Hematopoietic multipotent progenitor cell treated with erythropoietin and hydrocortisone succinate and interleukin-3 and kit ligand, for 15 days (in vitro differentiated cells): ENCODE results near the gene EPN3.

Source experiments
- DNase-seq: peaks from one replicate; pipeline ENCODE4 v3.0.0-alpha.2; 2015; ENCODE audit warnings: low spot score

The EPN3 gene

DNA sequence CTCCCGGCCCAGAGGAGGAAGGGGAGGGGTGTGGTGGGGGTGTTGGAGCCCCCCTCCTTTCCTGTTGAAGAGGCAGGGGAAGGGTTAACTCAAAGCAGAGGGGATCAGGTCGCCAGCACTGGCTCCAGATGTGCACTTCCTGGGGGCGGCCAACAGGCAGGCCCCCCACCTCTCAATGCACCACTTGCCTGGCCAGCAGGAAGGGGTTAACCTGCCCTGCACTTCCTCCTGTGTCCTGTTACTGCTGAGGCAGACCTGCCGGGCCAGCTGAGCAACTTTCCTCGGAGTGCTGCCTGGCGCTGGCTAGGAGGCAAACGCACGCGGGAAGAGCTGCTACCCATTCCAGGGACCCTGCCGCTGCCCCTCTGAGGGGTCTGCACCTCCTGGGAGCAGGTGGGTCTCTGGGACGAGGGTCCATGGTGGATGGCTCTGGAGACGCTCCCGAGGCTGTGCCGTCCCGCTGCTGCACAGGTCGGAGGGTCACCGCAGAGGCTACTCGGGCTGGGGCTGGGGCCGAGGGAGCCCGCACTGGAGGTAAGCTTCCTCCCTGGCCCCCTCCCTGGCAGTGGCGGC lies at the start of gene EPN3:
Gene EPN3, plus strand, starts transcription at position 284 of the 573 bp plus-strand sequence. CDS start 3,822 bp downstream, outside the sequence.
- no peak for DNase-seq

DNA sequence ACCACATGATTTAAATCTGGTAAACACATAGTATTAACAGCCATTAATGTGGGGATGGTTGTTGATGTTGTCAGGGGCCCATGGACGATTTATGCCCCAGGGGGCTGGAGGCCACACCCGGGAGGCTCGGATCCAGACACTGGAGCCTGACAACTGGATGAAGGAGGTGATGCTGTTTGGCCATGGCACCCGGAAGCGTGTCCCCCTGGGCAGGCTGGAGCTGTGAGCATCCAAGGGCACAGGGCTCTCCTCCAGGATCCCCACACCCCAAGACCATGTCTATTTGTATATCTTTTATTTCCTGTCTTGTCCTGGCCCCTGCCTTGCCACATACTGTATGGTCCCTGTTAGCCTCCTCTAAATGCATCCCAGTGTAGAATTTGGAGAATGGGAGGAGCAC lies 49.3 kb upstream of the EPN3 start:
- DNase-seq = no peak

DNA sequence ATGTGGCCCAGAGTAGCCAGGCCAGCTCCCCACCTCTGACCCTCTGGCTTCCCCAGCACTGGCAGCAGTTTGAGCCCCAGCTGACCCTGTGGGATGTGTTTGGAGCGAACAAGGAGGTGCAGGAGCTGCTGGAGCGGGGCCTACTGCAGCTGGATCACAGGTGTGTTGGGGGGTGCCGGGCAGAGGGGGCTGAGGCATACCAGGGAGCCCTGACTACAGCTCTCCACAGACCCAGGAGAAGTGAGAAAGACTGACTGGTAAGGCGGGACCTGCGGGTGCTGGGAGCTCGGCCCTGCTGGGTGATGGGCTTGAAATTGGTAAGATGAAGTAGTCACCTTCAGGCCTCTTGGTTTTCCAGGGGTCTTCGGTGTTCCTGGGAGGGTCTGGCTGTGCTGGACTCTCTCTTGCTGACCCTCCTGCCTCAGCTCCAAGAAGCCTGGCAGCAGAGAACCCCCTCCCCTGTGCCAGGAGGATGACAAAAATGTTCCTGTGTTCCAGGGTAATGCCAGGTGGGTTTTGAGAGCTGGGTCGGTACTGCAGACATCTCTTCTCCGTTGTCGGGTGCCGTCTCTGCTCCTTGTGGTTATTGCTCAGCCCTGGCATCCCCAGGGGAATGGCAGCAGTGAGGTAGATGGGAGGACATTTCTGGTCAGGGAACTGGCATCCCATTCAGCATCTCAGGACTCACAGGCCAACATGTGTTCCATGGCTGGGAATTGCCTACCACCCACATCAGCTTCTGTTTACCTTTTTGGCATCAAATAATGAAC lies 48.0 kb upstream of the EPN3 start:
- DNase-seq = no peak

DNA sequence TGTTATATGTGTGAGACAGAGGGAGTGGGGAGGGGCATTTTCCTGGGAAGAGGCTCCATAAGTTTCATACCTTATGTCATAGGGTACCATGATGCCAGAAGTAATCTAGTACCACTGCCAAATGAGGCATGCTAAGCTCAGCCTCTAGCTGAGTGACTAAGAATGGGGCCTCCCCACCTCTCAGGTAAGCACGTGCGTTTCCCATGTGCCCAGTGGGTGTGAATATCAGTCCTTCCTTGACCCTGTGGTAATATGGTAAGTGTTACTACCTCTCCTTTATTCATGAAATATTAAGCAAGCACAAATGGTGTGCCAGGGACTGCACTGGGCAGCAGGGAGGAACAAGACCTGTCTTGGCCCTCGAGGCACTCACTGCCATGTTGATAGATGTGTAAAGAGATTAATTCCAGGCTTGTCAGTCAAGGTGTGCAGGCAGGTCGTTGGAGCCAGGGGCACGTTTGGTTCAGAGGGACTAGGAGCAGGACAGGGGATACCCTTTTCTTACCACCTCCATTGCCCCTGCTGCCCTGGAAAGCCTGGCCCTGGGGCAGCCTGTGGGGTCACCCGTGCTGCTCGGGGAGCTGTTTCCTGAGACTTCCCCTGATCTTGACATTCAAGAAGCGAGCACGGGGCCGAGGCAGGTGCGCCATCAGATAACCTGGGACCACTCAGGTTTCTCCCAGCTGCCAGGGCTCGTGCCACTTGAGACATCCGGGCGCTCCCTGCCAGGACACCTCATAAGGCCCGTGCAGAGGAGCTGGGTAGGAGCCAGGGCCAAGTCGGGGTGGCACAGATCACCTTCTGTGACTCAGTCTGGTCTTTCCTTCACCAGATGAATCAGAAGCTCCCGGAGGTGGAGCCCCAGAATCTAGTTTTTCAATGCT lies 45.1 kb upstream of the EPN3 start:
- no peak for DNase-seq

DNA sequence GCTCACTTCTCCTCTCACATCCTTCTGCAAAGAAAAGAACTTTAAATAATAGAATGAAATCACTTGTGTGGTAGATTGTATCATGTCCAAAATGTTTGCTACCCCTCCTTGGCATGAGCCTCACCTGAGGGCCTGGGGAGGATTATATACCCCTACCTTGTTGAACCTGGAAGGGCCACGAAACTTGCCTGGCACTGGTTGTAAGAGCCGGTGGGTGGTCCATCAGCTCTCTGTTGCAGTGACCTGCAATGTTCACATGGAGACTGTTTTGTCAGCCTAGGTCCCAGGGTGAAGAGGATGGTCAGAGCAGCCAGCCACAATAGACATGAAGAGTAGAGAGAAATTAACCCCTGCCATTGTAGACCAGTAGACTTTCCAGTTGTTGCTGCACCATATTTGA lies 43.7 kb upstream of the EPN3 start:
- no peak for DNase-seq

DNA sequence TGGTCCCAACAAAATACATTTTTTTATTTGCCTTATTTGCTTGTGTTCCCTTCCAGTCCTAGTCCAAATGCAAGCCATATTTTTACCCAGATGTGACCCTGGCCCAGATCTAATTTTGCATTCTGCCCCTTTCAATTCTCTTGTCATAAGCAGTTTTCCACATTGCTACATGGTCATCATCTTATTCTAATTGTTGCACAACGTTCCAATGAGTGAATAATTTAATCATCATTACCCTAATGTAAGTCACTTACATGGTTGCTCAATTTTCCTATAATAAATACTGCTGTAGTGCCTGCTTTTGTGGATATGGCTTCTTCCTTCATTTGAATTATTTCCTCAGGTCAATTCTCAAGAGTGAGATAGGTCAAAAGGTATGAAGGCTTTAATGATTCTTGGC lies 41.0 kb upstream of the EPN3 start:
- DNase-seq = no peak

DNA sequence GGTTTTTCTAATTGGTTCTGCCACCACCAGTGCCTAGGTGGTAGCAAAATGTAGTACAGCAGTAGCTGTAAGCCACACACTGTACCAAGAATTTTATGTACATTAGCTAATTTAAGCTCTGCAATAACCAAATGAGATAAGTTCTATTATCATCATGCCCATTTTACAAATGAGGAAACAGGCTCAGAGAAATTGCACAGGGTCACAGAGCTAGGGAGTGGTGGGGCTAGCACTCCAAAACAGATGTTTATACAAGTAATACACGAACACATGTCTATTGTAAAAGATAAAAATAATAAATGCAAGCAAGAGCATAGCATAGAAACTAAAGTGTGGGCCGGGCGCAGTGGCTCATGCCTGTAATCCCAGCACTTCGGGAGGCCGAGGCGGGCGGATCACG lies 40.3 kb upstream of the EPN3 start:
- DNase-seq = no peak

DNA sequence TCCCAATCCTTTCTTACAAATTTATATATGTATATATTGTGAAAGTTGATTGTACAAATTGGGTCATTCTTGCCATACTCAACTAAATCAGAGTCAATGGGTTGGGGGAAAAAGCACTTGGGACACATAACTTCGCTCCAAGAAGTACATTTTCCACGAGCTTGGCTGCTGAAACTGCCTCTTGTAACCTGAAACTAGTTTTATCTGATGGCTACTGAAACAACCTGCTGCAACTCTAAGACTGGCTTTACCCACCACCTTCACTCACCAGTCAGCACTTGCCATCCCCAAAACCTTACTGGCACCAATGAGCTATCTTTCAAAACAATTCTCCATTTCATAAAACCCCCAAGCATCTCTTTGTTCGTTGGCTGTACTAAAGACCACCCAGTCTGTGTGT lies 38.8 kb upstream of the EPN3 start:
- DNase-seq = no peak

DNA sequence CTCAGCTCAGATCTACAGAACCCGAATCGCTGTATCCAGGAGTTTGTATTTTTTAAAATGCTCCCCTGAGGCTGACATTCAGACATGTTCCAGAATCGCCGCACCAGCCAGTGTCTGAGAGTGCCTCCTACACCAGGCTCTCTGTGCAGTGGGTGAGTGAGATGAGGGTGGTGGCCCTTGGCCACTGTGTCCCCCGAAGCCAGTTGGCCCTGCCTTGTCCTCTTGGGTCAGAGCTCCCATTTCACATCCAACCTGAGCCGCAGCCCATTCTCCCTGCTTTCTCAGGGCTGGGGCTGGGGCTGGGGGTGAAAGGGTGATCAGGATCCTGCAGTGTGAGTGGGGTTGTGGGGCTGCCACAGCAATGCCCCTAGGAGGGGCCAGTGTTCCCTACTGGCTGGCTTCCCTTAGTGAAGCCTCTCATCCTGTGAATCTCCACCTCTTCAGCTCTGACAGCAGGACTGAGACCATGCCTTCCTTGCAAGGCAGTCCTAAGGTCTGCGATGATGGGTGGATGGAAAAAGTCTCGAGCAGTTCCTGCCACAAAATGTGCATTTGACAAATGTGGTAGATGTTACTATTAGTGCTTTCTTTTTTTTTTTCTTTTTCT lies 37.2 kb upstream of the EPN3 start:
- no peak for DNase-seq

DNA sequence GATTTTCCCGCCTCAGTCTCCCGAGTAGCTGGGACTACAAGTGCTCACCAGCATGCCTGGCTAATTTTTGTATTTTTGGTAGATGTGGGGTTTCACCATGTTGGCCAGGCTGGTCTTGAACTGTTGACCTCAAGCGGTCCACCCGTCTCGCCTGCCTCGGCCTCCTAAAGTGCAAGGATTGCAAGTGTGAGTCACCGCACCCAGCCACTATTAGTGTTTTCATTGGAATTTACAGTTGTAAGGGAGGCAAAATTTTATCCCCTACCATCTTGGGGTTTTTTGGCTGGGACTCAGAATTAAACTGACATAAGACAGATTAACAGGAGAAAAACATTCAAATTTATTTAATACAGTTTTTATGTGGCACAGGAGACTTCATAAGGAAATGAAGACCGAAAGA lies 36.6 kb upstream of the EPN3 start:
- no peak for DNase-seq

DNA sequence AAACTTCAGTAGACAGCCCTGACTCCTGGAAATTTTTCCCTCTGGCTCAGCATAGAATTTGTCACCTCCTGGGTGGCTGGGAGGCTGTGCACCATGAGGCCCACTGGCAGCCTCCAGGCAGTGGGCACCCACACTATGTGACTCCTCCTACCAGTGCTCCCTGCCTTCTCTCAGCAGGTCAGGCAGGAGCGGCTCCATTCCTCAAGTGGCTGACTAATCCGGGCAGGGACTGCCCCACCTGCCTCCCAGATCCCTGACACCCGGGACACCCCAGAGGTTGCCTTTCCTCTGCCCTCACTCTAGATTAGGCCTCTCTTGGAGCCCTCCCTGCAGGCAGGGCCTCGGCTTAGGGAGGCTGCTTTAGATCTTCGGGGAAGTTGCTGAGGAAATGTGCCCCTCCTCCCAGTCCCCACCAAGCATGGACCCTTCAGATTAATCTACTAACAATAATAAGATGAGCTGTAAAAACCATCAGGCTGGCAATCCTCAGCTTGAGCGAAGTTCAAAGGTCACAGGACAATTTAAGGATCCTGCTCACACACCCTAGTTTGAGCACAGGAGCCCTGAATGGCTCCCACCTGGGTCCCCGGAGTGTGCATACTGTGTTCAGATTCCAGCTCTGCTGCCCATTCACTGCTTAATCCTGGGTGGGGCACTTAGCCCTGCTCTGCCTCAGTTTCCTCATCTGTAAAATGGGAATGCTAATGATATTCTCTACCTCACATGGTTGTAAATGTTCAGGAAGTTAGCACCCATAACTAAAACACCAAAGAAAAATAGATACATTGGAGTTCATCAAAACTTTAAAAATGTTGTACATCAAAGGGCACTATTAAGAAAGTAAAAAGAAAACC lies 34.3 kb upstream of the EPN3 start:
- DNase-seq = no peak

DNA sequence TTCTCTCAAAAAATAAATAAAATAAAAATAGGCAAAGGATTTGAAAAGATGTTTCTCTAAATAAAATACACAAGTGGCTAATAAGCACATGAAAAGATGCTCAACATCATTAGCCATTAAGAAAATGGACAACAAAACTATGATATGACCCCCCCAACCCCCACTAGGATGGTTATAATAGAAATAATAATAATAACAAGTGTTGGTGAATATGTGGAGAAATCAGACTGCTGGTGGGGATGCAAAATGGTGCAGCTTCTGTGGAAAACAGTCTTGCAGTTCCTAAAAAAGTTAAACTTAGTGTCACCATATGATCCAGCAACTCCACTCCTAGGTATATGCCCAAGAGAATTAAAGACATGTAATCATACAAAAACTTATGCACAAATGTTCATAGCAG lies 33.3 kb upstream of the EPN3 start:
- no peak for DNase-seq

DNA sequence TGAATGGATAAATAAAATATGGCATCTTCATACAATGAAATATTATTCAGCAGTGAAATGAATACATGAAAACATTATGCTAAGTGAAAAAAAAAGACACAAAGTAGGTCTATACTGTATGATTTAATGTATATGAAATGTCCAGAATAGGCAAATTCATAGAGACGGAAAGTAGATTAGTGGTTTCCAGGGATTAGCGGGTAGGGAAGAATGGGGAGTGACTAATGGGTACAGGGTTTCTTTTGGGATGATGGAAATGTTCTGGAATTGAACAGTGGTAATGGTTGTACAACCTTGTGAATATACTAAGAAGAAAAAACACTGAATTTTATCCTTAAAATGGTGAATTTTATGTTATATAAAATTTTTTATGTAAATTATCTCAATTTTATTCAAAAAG lies 32.8 kb upstream of the EPN3 start:
- DNase-seq = no peak

DNA sequence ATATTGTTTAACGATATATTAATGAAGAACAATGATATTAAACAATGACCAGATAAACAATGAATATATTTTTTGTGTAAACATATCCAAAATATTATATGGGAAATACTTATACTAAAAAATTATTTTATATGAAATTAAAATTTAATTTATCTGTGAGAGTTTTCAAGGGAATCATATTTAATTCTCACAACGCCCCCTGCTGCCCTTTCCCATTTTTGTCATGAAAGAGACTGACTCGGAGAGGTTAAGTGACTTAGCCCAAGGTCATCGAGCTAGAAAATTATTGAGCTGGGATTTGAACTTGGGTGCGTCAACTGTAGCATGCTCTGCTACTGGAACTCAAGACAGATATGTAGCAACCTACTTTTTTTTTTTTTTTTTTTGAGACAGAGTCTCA lies 31.5 kb upstream of the EPN3 start:
- peak; percentile 44 for DNase-seq

DNA sequence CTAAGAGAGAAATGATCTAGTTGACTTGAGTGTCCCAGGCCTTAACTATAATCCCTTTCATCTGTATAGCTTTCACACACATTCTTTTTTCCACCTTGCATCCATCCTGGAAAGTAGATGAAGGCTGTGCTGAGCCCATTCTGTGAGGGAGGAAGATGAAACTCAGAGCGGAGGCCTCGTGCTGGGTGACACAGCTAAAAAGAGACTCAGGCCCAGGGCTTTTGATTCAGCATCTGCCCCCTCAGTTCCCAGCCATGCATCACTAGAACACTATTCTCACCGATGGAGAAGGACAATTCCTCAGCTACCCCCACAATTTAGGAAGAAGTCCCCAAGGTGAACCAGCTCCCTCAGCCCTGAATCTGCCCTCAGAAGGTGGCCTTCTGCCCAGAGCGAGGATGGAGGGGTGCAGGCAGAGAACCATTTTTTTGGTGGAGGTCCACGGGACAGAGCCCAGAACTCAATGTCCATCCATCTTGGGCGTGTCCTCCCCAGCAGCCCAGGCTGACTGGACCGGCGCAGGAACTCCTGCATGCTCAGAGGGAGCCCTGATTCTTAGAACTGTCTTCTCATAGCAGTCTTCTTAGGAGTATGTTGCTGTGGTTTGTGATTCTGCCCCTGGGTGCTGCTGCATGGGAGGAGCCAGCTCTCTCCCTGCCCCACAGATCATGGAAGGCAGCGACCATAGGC lies 30.1 kb upstream of the EPN3 start:
- DNase-seq = no peak

DNA sequence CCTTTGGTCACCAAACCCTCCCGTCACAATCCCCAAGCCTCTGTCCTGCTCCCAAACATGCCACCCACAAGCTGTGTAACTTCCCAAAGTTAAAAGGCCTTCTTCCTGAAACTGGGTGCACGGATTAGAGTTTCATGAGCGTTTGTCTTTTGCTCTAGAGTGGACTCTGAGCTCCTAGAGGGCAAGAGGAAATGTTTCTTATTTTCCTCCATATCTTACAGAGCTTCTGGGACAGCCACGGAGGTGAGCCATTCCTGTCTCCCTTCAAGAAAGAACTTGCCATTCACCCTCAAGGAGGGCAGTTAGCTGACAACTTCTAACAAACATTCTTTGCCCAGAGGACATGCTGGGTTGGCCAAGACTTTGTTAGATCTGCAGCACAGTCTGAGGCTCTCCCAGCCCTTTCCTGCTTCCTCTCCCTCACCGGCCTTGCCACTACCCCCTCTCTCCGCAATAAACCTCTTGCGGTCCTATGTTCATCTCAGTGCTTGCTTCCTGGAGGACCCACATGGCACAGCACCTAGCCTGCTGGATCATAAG lies 26.9 kb upstream of the EPN3 start:
- no peak for DNase-seq

DNA sequence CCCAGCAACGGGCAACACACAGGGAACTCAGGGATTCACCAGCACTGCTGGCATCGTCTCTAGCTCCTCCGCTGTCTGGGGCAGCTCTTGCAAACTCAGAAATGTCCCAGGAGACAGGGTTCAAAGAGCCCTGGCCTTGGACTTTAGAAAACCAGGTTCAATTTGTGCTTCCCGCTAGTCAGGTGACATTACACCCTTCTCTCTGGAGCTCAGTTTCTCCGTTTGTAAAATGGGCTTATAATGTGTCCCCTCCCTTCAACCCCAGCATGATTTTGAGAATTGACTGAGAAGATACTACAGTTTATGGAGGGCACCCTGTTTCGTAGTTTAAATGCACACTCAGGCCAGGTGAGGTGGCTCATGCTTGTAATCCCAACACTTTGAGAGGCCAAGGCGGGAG lies 26.2 kb upstream of the EPN3 start:
- DNase-seq = no peak

DNA sequence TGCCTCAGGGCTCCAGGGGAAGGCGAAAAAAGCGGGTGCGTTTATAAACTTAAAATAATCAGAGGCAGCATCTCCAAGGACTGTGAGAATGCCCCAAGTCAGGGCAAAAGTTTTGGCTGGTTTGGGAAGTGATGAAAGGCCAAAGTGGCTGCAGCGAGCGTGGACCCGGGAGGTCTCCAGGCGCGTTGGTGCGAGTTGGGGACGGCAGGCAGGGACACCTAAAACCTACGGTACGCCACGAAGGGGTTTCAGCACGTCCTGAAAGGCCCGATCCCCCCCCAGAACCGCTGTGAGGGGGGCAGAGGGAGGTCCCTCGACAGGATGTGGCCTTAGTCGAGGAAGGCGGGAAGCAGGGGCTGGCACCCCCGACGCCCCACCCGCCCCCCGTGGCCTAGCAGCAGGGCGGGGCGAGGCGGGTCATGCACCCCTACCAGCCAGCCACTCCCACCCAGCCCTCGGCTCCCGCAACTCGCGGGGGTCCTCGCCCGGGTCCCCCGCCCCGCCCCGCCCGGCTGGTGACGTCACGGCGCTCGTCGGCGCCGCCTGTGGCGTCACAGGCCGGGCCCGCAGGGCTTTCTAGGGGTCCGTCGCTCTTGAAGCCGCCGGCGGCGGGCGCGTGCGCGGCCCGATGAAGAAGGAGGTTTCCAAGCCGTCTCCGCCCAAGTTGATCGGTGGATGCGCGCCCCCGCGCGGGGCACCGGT lies 24.5 kb upstream of the EPN3 start, which contains the start of gene MYCBPAP:
Gene MYCBPAP, plus strand, starts transcription at position 569 of the 702 bp plus-strand sequence. CDS start 236 bp downstream, outside the sequence.
- peak; percentile 68 for DNase-seq

DNA sequence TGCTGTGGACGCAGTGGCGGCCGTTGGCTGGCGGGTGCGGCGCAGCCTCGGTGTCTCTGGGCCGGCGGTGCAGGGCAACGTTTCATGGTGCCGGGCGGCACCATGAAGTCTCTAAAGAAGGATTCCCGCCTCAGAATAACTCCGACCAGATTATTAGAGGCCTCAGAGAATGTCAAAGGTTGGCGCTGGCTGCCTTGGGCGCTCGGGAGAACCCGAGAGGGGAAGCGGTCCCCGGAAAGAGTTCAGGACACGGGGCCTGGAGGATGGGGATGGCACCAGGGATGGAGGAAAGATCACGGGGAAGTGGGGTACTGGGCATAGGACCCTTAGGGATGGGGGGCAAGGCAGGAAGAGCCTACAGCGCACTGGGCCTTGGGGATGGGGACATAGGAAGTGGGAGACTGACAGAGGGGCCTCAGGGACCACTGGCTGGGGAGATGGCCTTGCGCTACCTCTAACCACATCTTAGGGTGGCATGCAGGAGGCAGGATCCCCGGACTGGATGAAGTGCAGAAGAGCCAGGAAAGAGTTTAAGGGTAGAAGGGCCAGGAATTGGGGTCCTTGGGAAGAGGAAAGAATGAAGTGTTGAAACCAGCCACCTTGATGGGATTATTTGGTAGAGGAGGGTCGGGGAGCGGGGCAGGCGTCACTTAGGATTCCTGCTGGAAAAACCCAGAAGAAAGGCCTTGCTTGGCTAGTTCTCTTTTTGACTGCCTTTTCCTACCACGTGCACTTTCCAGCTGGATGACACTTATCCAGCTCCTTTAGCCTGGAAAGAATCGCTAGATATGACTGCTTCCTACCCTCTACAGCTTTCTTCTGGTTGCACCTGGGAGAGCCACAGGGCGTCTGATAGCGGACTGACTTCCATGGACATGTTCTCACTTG lies 23.7 kb upstream of the EPN3 start:
- no peak for DNase-seq
